Activated CD8-positive, alpha-beta memory T cell treated with anti-CD3 and anti-CD28 coated beads for 1 hour (primary cell): ENCODE measurements around the gene SDF4.

Source experiments
- DNase-seq, 2 donors: peaks; one replicate each; pipeline ENCODE4 v3.0.0-alpha.2; 2020; ENCODE audit warnings: low read depth in 1 of 2; ENCODE audit errors: extremely low read depth in 1 of 2

The SDF4 gene

GRCh38 chr1:1242461-1243265 is 10.9 kb upstream of the SDF4 start:
- DNase-seq = no peak

GRCh38 chr1:1241588-1242219 is 9.9 kb upstream of the SDF4 start:
- no peak for DNase-seq

- no peak for DNase-seq
Measured at GRCh38 chr1:1240822-1241587, 9.2 kb upstream of the SDF4 start.

GRCh38 chr1:1240348-1240732 is 8.5 kb upstream of the SDF4 start:
- DNase-seq = no peak

GRCh38 chr1:1239614-1240347 is 8.0 kb upstream of the SDF4 start:
- DNase-seq = no peak

- DNase-seq = no peak
Measured at GRCh38 chr1:1239227-1239613, 7.4 kb upstream of the SDF4 start.

- no peak for DNase-seq
Measured at GRCh38 chr1:1238702-1239178, 6.9 kb upstream of the SDF4 start.

GRCh38 chr1:1237874-1238701 is 6.3 kb upstream of the SDF4 start:
- DNase-seq = no peak

GRCh38 chr1:1236945-1237873 is 5.4 kb upstream of the SDF4 start:
- DNase-seq = no peak

- no peak for DNase-seq
Measured at GRCh38 chr1:1236176-1236763, 4.5 kb upstream of the SDF4 start.

- DNase-seq = no peak
Measured at GRCh38 chr1:1235016-1235744, 3.4 kb upstream of the SDF4 start.

- DNase-seq = no peak
Measured at GRCh38 chr1:1234180-1234808, 2.5 kb upstream of the SDF4 start.

GRCh38 chr1:1233567-1233892 is 1.7 kb upstream of the SDF4 start:
- no peak for DNase-seq

GRCh38 chr1:1232796-1233566 is 1.2 kb upstream of the SDF4 start:
- DNase-seq = no peak

- no peak for DNase-seq
Measured at GRCh38 chr1:1232208-1232795, 501 bp upstream of the SDF4 start, which contains the start of gene B3GALT6. TSS of gene B3GALT6 (plus strand) at chr1:1232237. CDS start at chr1:1232279, 42 bp downstream.

- no peak for DNase-seq
Measured at GRCh38 chr1:1230656-1231399, 973 bp downstream of the SDF4 start.
